GM10248 (cell line): ENCODE results near the gene MYO1A.
A peak's percentile ranks its signal among the peaks of the same experiment; 100 is the strongest.

Experiments
- CTCF ChIA-PET: fragments of 300-600 bp; sonication (Branson Sonifier 250); formaldehyde crosslinking; extraction: SDS; loops from one replicate; lab custom pipeline; 2021; ENCODE audit warnings: antibody characterized with exemption; lab: Yijun Ruan, JAX
- POLR2A ChIA-PET: fragments of 350-650 bp; sonication (Branson Sonifier 250); formaldehyde crosslinking; extraction: SDS; loops from one replicate; lab custom pipeline; 2020; ENCODE audit warnings: antibody characterized with exemption; lab: Yijun Ruan, JAX
- DNase-seq: peaks from one replicate; pipeline ENCODE4 v3.0.0; 2012; ENCODE audit errors: extremely low spot score
- CTCF ChIP-seq: IDR thresholded peaks from 2 replicates; pipeline ENCODE4 v1.5.1; 2012; ENCODE audit warnings: mild to moderate bottlenecking, low read depth; ENCODE audit errors: extremely low read depth, missing control alignments, control extremely low read depth

Gene MYO1A

GRCh38 chr12:57010627-57011247 lies 39.2 kb downstream of the MYO1A start:
- ChIA-PET POLR2A (no interaction called here), CTCF (interaction anchor here (0.8 to 7.2 kb wide), 9 partner anchors 10 to 113 kb away, joined by 3 to 47 read pairs (median 5); partner anchors contain the start of genes MYO1A and STAT6)
- no peak for TF ChIP-seq CTCF
- DNase-seq = no peak

GRCh38 chr12:57009949-57010626 lies 39.8 kb downstream of the MYO1A start:
- no peak for TF ChIP-seq CTCF
- POLR2A ChIA-PET = no interaction called here
- DNase-seq = no peak
- CTCF ChIA-PET = interaction anchor here (1.1 to 7.2 kb wide), 6 partner anchors 10 to 101 kb away, joined by 3 to 47 read pairs (median 6); partner anchors contain the start of genes MYO1A and STAT6

- peak; percentile 62 for DNase-seq
- ChIA-PET POLR2A (no interaction called here), CTCF (interaction anchor here (0.7 to 7.2 kb wide), 29 partner anchors 7 to 438 kb away, joined by 3 to 47 read pairs (median 4); partner anchors contain the start of genes MYO1A, STAT6 and TAC3)
- TF ChIP-seq CTCF = peak; percentile 70
Observed at GRCh38 chr12:57008178-57008577, 41.8 kb downstream of the MYO1A start.

GRCh38 chr12:57006809-57007475 lies 43.0 kb downstream of the MYO1A start:
- peak; percentile 1 for TF ChIP-seq CTCF

GRCh38 chr12:57005980-57006808 lies 43.7 kb downstream of the MYO1A start, which contains the start of gene ZBTB39:
TSS of gene ZBTB39 (minus strand) at chr12:57006546. CDS start at chr12:57004917, 1,629 bp downstream.
- POLR2A ChIA-PET = no interaction called here
- DNase-seq = peak; percentile 92
- peak; percentile 71 for TF ChIP-seq CTCF
- CTCF ChIA-PET = interaction anchor here (0.7 to 12.0 kb wide), 25 partner anchors 9 to 492 kb away, joined by 3 to 148 read pairs (median 5); partner anchors contain the start of genes HSD17B6, STAT6 and TAC3

More at GRCh38 chr12:57006809-57007475, 43.0 kb downstream of the MYO1A start:
- ChIA-PET CTCF (interaction anchor here (0.6 to 12.0 kb wide), 20 partner anchors 8 to 247 kb away, joined by 3 to 122 read pairs (median 4); partner anchors contain the start of genes STAT6 and TAC3), POLR2A (no interaction called here)
- no peak for DNase-seq
